ENCODE measurements around the gene ARHGAP29.

ARHGAP29 gene

DNA sequence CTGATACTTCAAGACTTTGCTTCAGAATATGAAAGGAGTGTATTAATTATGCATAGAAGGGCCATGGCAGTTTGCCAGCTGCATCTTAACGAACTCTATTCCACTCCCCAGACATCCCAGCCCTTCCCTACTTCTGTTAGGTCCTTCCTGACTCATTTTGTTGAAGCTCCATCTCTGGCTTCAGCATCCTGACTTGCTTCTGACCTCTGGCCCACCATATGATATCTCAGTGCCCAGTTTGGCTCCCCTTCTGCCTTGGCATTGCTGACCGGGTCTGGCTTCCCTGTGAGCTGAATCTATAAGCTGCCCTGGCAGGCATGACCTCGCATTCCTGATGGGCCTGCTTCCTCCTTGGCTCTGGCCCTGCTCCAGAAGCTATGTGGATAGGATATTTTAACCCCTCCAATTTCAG lies 27.6 kb upstream of the ARHGAP29 start:
- DNase-seq (ENCODE audit: low read depth): no peak

GRCh38 chr1:94260635-94261387 lies 23.4 kb upstream of the ARHGAP29 start:
- no peak for DNase-seq (ENCODE audit: low read depth)

GRCh38 chr1:94259635-94260289 lies 22.4 kb upstream of the ARHGAP29 start:
- DNase-seq (ENCODE audit: low read depth): no peak

GRCh38 chr1:94258873-94259331 lies 21.5 kb upstream of the ARHGAP29 start:
- DNase-seq (ENCODE audit: low read depth): no peak

GRCh38 chr1:94257444-94257843 lies 20.1 kb upstream of the ARHGAP29 start:
- DNase-seq (ENCODE audit: low read depth): no peak

- DNase-seq (ENCODE audit: low read depth): no peak
Observed at GRCh38 chr1:94255476-94255875, 18.1 kb upstream of the ARHGAP29 start.

- DNase-seq (ENCODE audit: low read depth): no peak
Observed at GRCh38 chr1:94254073-94254810, 16.9 kb upstream of the ARHGAP29 start.

DNA sequence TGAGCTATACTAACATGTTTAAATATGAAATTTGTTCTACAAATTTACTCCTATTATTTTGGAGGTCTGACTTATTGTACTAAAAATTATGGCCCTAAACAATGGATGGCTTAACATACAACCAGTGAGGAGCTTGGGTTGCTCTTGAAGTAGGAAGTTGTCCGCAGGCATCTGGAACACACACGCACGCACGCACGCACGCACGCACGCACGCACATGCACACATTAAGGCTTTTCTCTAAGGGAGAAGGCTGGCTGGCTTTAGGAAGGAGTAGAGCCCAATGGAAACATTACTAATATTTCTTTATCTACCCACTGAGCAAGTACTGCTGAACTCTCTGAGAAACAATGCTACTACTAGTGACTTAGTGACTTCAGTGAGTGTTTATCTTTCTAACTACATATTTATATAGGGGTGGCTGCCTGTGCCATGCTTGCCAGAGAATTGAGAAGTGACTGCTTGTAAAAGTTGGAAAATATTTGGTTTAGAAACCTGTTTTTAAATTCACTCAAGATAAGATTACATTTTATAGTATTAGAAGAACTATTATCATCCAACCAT lies 16.2 kb upstream of the ARHGAP29 start:
- no peak for DNase-seq (ENCODE audit: low read depth)

- no peak for DNase-seq (ENCODE audit: low read depth)
Observed at GRCh38 chr1:94250341-94250740, 13.0 kb upstream of the ARHGAP29 start.

- no peak for DNase-seq (ENCODE audit: low read depth)
Observed at GRCh38 chr1:94248956-94249688, 11.7 kb upstream of the ARHGAP29 start.

- DNase-seq (ENCODE audit: low read depth): peak; percentile 47
Observed at GRCh38 chr1:94247138-94248094, 10.0 kb upstream of the ARHGAP29 start.

GRCh38 chr1:94246692-94247137 lies 9.3 kb upstream of the ARHGAP29 start:
- DNase-seq (ENCODE audit: low read depth): no peak

- DNase-seq (ENCODE audit: low read depth): no peak
Observed at GRCh38 chr1:94245747-94246438, 8.5 kb upstream of the ARHGAP29 start.

- DNase-seq (ENCODE audit: low read depth): no peak
Observed at GRCh38 chr1:94244816-94245215, 7.4 kb upstream of the ARHGAP29 start.

DNA sequence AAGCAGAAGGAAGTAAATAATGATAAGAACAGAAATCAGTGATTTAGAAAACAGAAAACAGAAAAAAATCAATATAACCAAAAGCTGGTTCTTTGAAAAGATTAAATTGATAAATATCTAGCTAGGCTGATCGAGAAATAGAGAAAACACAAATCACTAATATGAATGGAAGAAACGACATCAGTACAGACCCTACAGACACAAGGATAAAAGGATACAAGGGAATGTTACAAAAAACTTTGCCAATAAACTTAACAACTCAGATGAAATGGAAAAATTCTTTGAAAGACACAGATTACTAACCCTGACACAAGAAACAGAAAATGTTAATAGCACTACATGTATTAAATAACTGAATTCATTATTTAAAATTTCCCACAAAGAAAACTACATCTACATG lies 6.3 kb upstream of the ARHGAP29 start:
- no peak for DNase-seq (ENCODE audit: low read depth)

DNA sequence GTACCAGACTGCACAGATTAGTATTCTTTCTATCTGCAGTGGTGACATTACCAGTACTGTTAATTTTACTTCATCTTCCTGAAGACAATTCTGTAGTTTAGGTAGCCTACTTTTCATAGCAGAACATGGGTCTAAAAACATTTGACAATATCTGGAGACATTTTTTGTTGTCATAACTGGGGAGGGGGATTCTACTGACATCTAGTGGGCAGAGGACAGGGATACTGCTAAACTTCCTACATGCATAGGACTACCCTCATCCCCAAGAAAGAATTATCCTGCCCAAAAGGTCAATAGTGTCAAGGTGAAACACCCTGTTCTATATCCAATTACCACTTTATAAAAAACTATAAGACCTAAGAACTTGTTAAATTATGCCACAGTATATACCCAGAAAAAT lies 3.4 kb upstream of the ARHGAP29 start:
- no peak for DNase-seq (ENCODE audit: low read depth)

GRCh38 chr1:94239796-94240195 lies 2.4 kb upstream of the ARHGAP29 start:
- no peak for DNase-seq (ENCODE audit: low read depth)

DNA sequence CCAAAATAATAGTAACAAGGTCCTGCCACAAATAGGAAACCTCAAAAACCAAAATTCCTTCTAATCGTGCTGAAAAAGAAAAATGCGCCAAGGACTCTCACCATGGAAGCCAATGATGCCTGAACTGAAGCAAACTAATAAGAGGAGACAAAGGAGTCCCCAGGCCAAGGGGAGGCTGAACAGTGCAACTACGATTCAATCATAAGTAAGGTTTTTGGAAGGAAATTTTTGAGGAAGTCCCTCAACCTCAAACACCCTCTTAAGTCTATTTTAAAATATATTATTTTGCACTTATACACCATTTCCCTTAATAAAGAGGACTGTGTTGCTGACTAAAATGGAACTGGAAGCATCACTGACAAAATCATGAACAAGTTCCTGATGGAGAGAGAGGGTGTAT lies 1.7 kb upstream of the ARHGAP29 start:
- no peak for DNase-seq (ENCODE audit: low read depth)

DNA sequence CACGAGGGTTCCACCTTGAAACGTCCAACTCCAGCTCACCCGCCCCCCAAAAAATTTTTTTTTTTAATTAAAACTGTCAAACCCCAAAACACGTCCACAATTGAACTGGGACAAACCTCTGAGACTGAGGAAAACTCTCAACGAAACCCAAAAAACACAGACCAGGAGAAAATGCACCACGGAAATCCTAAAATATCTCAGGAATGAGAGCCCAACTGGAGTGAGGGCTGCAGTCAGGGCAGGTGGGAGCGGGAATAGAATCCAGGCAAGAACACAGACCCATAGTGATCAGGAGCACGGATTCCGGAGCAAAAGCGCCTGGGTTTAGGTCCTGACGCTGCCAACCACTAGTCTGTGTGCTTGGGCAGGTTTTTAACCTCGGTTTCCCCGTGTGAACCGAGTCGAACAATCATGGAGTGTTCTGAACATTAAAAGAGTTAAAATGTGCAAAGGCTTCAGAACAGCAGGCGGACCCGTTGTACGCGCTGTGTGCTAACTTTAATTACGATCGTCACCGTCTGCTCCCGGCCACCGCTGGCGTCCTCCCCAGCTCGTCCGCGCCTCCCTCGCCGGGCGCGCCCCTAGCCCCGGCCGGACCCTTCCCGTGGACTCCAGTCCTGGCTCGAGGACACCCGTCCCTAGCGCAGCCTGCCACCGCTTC lies 624 bp downstream of the ARHGAP29 start:
- no peak for DNase-seq (ENCODE audit: low read depth)

All from activated T-cell treated with anti-CD3 and anti-CD28 coated beads for 48 hours (primary cell).